C4-2B (cell line): Measurements from ENCODE around the gene DNAAF1.

Experiments
- ZFX ChIP-seq: fragments of 450-650 bp; IDR thresholded peaks from 2 replicates; pipeline ENCODE4 v1.6.1; 2017
- TF ChIP-seq, protein P1 (sequence below): fragments of 450-650 bp; conservative IDR thresholded peaks from 2 replicates; pipeline ENCODE4 v1.5.1; 2017; ENCODE audit warnings: mild to moderate bottlenecking

- TF ChIP-seq, protein P1, sequence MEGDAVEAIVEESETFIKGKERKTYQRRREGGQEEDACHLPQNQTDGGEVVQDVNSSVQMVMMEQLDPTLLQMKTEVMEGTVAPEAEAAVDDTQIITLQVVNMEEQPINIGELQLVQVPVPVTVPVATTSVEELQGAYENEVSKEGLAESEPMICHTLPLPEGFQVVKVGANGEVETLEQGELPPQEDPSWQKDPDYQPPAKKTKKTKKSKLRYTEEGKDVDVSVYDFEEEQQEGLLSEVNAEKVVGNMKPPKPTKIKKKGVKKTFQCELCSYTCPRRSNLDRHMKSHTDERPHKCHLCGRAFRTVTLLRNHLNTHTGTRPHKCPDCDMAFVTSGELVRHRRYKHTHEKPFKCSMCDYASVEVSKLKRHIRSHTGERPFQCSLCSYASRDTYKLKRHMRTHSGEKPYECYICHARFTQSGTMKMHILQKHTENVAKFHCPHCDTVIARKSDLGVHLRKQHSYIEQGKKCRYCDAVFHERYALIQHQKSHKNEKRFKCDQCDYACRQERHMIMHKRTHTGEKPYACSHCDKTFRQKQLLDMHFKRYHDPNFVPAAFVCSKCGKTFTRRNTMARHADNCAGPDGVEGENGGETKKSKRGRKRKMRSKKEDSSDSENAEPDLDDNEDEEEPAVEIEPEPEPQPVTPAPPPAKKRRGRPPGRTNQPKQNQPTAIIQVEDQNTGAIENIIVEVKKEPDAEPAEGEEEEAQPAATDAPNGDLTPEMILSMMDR: no peak
- no peak for TF ChIP-seq ZFX
Measured at GRCh38 chr16:84176192-84177053, 31.3 kb downstream of the DNAAF1 start.
